Kidney tubule cell (primary cell): ENCODE measurements around the gene NFS1.
A peak's percentile ranks its signal among the peaks of the same experiment; 100 is the strongest.
"Not testable (repeated sequence)": the region's sequence is repeated elsewhere in the genome, so short reads cannot be mapped to it uniquely, and the experiment has no call there.

Experiments used
- DNase-seq: peaks from one replicate; pipeline ENCODE4 v3.0.0-alpha.2; 2018; ENCODE audit warnings: low spot score

The NFS1 gene

GRCh38 chr20:35709259-35709658 is 10.1 kb upstream of the NFS1 start:
- DNase-seq: no peak

DNA sequence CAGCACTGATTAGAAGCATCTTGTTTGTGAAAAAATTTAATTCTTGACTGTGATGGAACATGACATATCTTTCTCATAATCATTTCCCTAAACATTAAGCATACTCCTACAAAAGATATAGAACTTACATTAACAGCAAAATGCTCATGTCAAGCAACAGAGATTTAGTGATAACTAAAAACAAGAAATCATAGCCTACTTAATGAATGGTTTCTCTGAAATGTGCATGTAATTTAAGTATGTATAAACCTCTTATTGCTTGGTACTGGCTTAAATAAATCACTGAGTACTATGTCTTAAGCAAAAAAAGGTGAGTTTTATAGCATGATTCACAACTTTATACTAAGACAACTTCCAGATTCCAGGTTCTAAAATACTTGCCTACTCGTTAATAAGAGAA is 9.3 kb upstream of the NFS1 start:
- DNase-seq: no peak

DNA sequence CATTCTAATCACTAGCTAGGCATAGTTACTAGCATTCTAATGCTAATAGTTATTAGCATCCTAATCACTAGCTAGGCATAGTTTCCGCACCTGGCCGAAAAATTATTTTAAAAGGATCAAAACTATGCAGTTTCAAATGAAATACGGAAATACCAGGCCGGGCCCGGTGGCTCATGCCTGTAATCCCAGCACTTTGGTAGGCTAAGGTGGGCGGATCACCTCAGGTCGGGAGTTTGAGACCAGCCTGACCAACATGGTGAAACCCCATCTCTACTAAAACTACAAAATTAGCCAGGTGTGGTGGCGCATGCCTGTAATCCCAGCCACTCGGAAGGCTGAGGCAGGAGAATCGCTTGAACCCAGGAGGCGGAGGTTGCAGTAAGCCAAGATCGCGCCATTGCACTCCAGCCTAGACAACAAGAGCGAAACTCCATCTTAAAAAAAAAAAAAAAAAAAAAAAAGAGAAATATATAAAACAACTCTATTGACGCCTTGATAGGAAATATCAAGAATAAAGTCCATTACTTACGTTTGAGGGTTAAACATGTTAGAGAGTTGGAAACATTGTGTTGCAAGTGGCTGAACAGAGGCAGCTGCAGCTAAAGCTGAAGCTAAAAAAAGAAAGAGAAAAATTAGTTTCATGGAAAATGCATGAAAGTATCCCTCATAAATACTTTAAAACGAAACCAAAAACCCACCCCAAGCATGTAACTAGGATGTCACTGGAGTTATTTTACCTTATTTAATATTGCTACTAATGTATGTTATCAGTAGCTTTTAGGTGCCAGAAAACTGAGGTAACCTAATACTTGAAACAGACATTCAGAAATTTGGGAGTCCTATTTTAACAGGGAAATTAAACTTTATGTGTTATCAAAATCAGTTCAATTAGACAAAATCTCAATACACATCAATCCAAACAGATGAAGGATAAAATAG is 7.7 kb upstream of the NFS1 start:
- not testable (repeated sequence) for DNase-seq

DNA sequence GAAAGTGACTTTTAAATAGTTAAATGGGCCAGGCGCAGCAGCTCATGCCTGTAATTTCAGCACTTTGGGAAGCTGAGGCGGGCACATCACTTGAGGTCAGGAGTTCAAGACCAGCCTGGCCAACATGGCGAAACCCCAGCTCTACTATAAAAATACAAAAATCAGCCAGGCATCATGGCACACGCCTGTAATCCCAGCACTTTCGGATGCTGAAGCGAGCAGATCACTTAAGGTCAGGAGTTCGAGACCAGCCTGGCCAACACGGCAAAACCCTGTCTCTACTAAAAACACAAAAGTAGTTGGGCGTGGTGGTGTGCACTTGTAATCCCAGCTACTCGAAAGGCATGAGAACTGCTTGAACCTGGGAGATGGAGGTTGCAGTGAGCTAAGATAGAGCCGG is 6.7 kb upstream of the NFS1 start:
- DNase-seq: not testable (repeated sequence)

DNA sequence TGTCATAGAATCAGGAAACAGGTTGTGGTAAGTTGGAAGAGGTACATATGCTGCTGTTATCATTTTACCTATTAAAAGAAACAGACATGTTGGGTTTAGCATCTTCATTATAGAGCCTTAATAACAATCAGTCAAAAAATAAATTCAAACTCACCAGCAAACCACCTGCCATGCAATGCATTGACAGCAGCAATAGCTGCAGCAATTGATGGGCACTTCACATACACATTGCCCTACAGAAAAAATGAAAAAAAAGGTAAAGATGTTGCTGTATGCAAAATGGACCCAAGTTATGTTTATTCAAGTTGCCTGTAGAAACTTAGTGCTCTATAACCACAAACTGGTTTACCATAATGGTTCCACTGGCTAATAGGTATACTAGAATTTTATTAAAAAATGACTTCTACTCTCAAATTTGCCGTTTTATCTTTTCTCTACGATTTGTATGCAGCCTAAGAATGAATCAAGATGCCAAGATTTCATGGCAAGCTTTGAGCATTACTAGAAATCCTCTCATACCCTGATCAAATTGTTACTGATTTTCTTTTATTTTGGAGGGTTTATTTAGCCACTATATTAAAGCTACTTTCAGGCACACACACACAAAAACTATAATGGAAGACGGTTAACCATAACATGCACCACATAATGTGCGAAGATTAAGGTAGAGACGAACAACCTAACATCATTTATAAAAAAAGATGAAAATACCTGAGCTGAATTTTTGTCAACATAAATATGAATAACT is 5.5 kb upstream of the NFS1 start:
- DNase-seq: no peak

DNA sequence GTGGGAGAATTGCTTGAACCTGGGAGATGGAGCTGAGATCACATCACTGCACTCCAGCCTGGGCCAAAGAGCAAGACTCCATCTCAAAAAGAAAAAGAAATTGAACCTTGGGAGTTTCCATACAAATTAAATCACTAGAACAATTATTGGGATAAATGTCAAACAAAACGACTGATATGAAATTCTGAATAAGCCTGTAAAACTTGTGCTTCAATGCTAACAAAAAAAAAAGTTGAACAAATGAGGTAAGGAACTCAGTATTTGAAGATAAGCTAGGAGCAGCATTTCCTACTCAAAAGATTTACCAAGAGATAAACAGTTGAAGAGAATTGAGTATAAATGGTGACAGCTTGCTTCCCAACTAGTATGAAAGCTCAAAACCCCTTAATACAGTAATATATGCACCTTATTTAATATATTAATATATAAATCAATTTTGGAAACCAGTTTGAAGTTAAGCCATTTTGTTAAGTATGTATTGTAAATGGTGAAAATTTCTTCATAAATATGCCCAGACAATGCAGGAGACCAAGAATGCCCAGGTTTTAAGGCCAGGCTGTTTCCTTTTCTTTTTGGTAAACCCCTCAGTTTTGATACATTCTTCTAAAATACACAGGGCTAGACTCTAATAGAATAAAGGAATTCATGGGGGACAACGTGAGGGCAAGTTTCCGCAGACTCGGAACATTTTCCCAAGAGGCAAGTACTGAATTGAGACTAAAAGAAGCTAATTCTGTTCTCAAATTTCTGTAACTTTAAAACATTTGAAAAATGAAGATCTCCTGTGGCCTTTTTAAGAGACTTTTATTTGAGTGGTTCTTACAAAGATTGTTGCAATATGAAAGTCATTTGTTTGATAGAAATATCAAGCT is 3.9 kb upstream of the NFS1 start:
- DNase-seq: no peak

DNA sequence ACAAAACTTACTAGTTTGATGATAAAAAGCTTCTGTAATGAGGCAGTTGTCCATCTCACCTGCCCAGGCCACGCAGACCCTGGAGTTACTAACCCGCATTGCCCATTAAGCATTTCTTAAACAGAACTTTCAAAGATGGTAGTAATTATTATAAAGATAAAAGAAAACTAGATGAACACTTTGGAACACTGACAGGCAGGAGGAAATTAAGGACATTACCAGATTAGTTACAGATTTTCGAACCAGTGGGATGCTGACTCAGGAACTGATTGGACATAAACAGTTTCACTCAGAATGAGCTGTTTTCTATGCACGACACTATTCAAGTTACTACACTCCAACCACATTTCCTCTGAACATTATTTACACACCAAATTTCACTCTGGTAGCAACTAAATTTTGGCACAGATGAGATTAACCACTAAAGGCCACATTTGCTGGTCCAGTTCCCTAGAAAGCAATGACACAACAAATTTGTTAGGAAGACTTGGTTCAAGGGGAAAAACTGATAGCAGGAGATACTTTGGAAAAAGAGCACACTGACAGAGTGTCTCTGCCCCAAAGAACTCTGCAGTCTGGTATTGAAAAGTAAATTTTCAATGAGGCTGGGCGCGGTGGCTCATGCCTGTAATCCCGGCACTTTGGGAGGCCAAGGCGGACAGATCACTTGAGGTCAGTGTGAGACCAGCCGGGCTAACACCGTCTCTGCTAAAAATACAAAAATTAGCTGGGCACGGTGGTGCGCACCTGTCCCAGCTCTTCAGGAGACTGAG is 3.1 kb upstream of the NFS1 start:
- peak; percentile 9 for DNase-seq

DNA sequence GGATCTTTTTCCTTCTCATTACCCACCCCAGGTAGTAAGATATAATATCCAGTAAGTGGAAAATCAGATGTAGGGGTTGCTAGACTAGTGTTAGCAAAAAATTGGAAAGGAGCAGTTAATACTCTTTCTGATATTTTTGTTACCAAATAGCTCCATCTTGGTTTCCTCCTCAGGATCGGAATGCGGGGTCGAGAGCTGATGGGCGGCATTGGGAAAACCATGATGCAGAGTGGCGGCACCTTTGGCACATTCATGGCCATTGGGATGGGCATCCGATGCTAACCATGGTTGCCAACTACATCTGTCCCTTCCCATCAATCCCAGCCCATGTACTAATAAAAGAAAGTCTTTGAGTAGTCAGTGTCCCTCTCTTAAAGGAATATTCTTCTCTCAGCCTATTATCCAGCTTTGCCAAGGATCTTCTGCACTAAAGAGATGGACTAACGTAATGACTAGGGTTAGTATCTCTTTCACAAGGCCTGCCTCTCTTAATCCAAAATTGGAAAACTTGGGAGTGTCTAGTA is 1.5 kb upstream of the NFS1 start:
- peak; percentile 16 for DNase-seq

- DNase-seq: no peak
Observed at GRCh38 chr20:35699957-35700624, 939 bp upstream of the NFS1 start.

- peak; percentile 25 for DNase-seq
Observed at GRCh38 chr20:35698298-35699126, 640 bp downstream of the NFS1 start.

- no peak for DNase-seq
Observed at GRCh38 chr20:35697696-35698297, 1.4 kb downstream of the NFS1 start.

DNA sequence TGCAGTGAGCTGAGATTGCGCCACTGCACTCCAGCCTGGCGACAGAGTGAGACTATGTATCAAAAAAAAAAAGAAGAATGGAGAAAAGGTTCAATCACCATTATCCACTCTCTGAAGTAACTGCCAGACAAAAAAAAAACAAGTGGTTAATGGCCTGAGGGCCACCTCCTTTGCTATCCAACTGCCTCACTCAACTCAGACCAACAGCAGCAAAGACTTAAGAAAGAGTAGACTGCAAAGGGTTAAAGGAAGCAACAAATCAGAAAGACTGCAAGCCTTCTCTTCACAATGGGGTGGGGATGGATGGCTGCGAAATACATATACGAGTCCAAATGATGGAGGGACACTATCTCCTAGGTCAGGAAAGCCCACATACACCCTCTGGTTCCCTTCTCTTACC is 3.2 kb downstream of the NFS1 start:
- DNase-seq: no peak

DNA sequence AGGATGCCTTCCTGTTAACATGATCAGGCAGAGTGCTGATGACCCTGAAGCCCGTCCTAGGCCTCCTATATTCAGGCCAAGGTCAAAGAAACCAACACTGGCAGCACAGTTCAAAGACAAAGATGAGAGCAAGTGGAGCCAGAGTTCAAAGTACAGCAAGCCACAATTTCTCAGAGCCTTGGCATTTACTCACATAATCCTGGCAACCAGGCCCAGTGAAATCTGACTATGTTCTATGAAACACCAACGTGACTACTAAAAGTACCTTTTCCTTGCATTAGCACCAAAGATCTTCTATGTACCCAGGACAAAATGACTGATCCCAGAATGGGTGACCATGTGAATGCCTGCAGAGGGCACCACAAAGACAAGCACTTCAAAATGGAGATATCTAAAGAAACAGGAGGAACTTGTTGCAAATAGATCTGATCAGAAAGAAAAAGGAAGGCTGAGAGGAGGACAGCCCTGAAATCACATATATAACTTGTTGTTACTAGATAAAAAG is 3.9 kb downstream of the NFS1 start:
- DNase-seq: no peak

- no peak for DNase-seq
Observed at GRCh38 chr20:35690265-35690664, 8.9 kb downstream of the NFS1 start.

DNA sequence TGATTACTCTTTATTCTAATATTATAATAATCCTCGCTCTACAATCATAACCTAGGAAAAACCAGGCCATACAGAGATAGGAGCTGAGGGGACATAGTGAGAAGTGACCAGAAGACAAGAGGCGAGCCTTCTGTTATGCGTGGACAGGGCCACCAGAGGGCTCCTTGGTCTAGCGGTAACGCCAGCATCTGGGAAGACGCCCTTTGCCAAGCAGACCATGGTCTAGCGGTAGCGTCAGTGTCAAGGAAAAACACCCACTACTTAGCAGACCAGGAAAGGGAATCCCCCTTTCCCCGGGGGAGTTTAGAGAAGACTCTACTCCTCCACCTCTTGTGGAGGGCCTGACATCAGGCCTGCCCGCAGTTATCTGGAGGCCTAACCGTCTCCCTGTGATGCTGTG is 12.3 kb downstream of the NFS1 start:
- not testable (repeated sequence) for DNase-seq

DNA sequence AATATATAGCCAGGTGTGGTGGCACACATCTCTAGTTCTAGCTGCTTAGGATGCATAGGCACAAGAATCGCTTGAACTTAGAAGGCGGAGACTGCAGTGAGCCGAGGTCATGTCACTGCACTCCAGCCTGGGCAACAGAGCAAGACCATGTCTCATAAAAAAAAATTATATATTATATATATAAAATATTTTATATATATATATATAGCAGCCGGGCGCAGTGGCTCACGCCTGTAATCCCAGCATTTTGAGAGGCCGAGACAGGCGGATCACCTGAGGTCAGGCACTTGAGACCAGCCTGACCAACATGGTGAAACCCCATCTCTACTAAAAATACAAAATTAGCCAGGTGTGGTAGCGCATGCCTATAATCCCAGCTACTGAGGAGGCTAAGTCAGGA is 13.8 kb downstream of the NFS1 start:
- not testable (repeated sequence) for DNase-seq

- no peak for DNase-seq
Observed at GRCh38 chr20:35681960-35682359, 17.2 kb downstream of the NFS1 start.

GRCh38 chr20:35680452-35681183 is 18.5 kb downstream of the NFS1 start:
- no peak for DNase-seq
